ENCODE data around the gene FOXP2. TPM values are rescaled to one million over a fixed set of nuclear protein-coding genes. Genes with fewer than 3 reads are reported as not detected.
"Not testable (repeated sequence)": the region's sequence is repeated elsewhere in the genome, so short reads cannot be mapped to it uniquely, and the experiment has no call there.

The FOXP2 gene
- total RNA-seq, 6 experiments from 2014 or later, result 0.02 to 0.41 (median 0.20) TPM

DNA sequence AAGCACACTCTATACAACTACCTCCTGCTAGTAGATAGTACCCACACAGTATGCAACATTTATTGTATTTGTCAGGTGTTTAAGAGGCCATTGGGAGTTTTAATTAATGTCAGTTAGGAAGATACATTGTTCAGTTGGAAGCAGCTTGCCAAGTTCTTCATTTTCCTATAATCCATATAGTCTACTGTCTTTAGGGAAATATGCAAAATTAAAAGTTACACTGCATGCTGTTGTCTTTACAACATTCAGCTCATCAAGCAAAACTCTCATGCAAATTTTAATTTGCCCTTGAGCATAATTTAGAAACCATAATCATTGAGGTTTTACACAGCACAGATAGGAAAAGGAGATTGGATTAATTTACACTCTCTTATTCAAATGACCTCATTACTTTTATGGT, 17.4 kb downstream of the FOXP2 start:
- no peak for TF ChIP-seq CTCF (IDR thresholded peaks at IDR 0.05)
- Mint-ChIP-seq H3K4me1 (ENCODE audit: low read depth) (no peaks in the 10 kb centered on the region), H3K27me3 (ENCODE audit: insufficient read depth) (peaks cover 2% of the 10 kb centered on the region), H3K4me3 (no peak overlapping the region), H3K36me3 (ENCODE audit: low read depth) (no peaks in the 10 kb centered on the region), H3K9me3 (peaks cover 6% of the 10 kb centered on the region), H3K27ac (no peak overlapping the region)
- DNase-seq, result no peak

- peaks cover 2% of the 10 kb centered on the region for H3K27me3 Mint-ChIP-seq (ENCODE audit: insufficient read depth)
Observed at GRCh38 chr7:114432703-114433102, 18.1 kb downstream of the FOXP2 start.

GRCh38 chr7:114439581-114439980, 25.0 kb downstream of the FOXP2 start:
- Mint-ChIP-seq H3K27me3 (ENCODE audit: insufficient read depth) (peaks cover 2% of the 10 kb centered on the region; the same call in 1 of the 2 replicates), H3K9me3 (peaks cover 6% of the 10 kb centered on the region), H3K27ac (no peak overlapping the region), H3K36me3 (ENCODE audit: low read depth) (no peaks in the 10 kb centered on the region), H3K4me1 (ENCODE audit: low read depth) (no peaks in the 10 kb centered on the region), H3K4me3 (no peak overlapping the region)
- DNase-seq, result no peak
- no peak for TF ChIP-seq CTCF (IDR thresholded peaks at IDR 0.05)

More at GRCh38 chr7:114432703-114433102, 18.1 kb downstream of the FOXP2 start:
- no peak for DNase-seq
- H3K36me3 Mint-ChIP-seq (ENCODE audit: low read depth), result no peaks in the 10 kb centered on the region
- H3K27ac Mint-ChIP-seq, result no peak overlapping the region
- H3K4me1 Mint-ChIP-seq (ENCODE audit: low read depth), result no peaks in the 10 kb centered on the region
- no peak overlapping the region for H3K4me3 Mint-ChIP-seq
- no peak for TF ChIP-seq CTCF (IDR thresholded peaks at IDR 0.05)
- H3K9me3 Mint-ChIP-seq, result peaks cover 6% of the 10 kb centered on the region

- DNase-seq; H3K27ac Mint-ChIP-seq; H3K4me3 Mint-ChIP-seq; H3K27me3 Mint-ChIP-seq (ENCODE audit: insufficient read depth); H3K9me3 Mint-ChIP-seq; H3K4me1 Mint-ChIP-seq (ENCODE audit: low read depth); H3K36me3 Mint-ChIP-seq (ENCODE audit: low read depth): not testable (repeated sequence)
Observed at GRCh38 chr7:114440927-114441326, 26.3 kb downstream of the FOXP2 start.

DNA sequence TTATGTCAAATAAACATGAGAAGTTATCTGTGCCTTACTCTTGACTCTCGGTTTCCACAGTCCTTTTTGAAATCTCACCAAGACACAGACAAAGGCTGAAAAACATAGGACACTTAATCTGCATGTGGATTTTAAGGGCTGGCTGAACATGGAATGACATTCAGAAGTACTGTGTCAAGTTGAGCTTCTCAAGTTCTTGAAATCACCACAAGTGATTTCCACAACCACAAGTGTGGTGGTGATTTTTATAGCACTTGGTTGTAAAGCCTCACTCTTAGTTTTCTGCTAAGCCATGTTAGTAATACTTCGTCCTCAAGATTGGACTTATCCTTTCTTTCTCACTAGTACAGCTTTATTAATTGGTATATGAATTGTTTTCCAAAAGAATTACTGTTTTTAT, 29.6 kb downstream of the FOXP2 start:
- DNase-seq, result no peak
- no peak for TF ChIP-seq CTCF (IDR thresholded peaks at IDR 0.05)
- no peaks in the 10 kb centered on the region for H3K27me3 Mint-ChIP-seq (ENCODE audit: insufficient read depth)
- H3K4me1 Mint-ChIP-seq (ENCODE audit: low read depth), result no peaks in the 10 kb centered on the region
- no peaks in the 10 kb centered on the region for H3K36me3 Mint-ChIP-seq (ENCODE audit: low read depth)
- no peak overlapping the region for H3K27ac Mint-ChIP-seq
- no peaks in the 10 kb centered on the region for H3K9me3 Mint-ChIP-seq
- no peak overlapping the region for H3K4me3 Mint-ChIP-seq

DNA sequence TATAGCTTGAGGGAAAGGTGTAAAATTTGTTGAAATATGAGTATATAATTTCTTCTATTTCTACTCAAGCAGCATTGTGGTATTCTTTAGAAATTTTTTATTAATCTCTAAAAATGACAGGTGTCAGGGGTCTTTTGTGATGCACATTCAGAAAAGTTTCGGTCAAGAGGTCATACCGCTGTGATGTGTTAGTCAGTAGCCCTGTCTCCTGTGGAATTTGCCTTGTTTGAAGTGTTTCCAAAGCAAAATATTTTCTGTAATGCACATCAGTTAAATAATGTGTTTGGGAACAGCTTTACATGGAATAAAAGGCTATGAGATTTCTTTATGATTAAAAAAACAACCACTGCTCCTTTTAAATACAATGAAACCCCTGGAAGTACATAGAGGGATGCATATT, 35.8 kb downstream of the FOXP2 start:
- H3K27ac Mint-ChIP-seq, result no peak overlapping the region
- H3K36me3 Mint-ChIP-seq (ENCODE audit: low read depth), result no peaks in the 10 kb centered on the region
- no peak for TF ChIP-seq CTCF (IDR thresholded peaks at IDR 0.05)
- no peaks in the 10 kb centered on the region for H3K27me3 Mint-ChIP-seq (ENCODE audit: insufficient read depth)
- no peak for DNase-seq
- no peaks in the 10 kb centered on the region for H3K4me1 Mint-ChIP-seq (ENCODE audit: low read depth)
- H3K9me3 Mint-ChIP-seq, result peaks cover 4% of the 10 kb centered on the region
- H3K4me3 Mint-ChIP-seq, result no peak overlapping the region
